ENCODE measurements around the gene RGS12. TPM values are rescaled to one million over a fixed set of nuclear protein-coding genes. Genes with fewer than 3 reads are reported as not detected.
"Not testable (repeated sequence)": the region's sequence is repeated elsewhere in the genome, so short reads cannot be mapped to it uniquely, and the experiment has no call there.

The RGS12 gene
- total and polyA plus RNA-seq, 2 experiments from 2014 or later = 9.3 to 13.2 TPM

DNA sequence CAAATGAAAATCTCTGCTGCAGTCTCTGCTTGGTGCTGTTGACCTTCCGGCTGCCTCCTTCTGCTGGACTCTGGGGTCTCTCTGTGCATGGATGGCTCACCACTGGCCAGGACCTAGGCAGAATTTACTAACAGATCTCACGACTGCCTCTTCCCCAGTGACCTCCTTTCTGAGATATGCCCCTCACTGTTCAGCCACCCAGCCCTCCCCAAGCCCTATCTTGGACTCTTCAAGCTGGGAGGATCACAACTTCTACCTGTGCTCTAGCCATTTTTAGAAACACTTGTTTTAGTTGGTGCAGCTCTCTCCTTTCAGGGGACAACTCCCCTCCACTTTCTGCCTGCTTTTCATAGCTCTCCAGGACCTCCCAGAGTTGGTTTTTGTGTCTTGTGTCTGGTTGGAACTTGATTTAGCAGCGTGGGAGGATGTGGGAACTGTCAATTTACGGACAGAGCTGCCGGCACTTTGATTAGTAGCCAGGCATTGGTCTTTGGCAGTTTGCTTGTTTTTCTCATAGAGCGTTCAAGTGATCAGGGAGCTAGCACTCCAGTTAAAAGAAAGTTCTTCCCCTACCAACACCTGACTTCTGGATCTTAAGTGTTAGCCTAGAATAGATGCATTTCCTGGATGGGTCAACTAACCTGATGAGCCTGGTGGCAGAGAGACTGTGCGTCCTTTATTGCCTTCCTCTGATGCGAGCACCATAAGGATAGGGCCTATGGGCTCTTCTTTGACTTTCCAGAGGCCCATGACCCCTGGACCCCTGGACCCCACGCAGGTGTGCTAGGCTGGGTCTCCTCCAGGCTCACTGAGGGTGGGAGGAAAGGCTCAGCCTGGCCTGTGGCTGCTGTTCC lies 6.5 kb downstream of the RGS12 start:
- Histone ChIP-seq H4K20me1 (ENCODE audit: insufficient read depth) (no peaks in the 10 kb centered on the region), H3K27ac (no peak overlapping the region), H2AFZ (no peak overlapping the region), H3K4me2 (ENCODE audit: unreplicated experiment) (no peak overlapping the region), H3K36me3 (ENCODE audit: low read depth) (no peaks in the 10 kb centered on the region), H3K9ac (no peak overlapping the region), H3F3A (ENCODE audit: insufficient read depth) (no peaks in the 10 kb centered on the region), H3K9me2 (ENCODE audit: insufficient read depth) (no peaks in the 10 kb centered on the region), H3K4me3 (no peak overlapping the region), H3K4me1 (ENCODE audit: insufficient read depth) (no peaks in the 10 kb centered on the region), H3K27me3 (replicated peaks; ENCODE audit: insufficient read depth) (no peaks in the 10 kb centered on the region), H3K79me2 (ENCODE audit: insufficient read depth) (0 out of 2 replicates have a peak, but pooled peaks cover 7% of the 10 kb centered on the region), H3K9me3 (ENCODE audit: low read depth) (no peaks in the 10 kb centered on the region)
- in situ Hi-C loops (cut with MboI) = no loop called here
- 64% methylated on average over 9 of the region's 9 CpGs for WGBS, 2 experiments (ENCODE audit: low coverage in 1 of 2, low lambda C conversion rate in 2 of 2, missing lambda C conversion rate in 2 of 2)
- DNase-seq = no peak
- TF ChIP-seq EZH2phosphoT487 (IDR thresholded peaks at IDR 0.05; ENCODE audit: insufficient read depth, low read depth) = no peak
- no peak for TF ChIP-seq EZH2 (IDR thresholded peaks at IDR 0.05; ENCODE audit: insufficient read depth, poor library complexity, severe bottlenecking)

DNA sequence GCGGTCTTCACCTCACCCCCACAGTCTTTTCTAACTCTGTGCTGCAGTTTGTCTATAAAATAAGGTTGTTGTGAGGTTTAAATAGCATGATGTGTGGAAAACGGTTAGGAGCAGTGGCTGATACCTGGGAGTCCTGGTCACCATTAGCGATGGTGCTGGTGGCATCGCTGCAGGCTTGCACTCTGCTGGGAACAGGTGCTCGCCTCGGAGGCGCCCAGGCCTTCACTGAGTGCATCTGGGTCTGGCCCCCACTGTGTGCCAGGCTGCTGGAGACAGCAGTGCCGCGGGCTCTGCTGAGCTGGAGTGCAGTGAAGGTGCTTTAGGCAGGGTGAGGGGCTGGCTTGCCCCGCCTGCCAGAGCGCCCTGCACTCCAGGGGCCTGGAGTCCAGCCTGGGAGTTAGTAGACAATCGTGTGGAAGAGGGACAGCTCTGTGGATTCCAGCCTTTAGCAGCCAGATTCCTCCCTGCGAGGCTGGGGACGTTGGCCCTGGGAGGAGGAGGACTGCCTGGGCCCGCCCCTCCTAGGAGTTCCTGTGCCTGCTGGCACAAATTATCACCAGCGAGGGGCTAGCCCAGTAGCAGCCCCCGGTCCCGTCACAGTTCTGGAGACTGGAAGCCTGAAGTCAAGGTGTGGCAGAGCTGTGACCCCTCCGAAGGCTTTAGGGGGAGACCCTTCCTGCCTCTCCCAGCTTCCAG lies 7.3 kb downstream of the RGS12 start:
- H2AFZ ChIP-seq = no peak overlapping the region
- no peaks in the 10 kb centered on the region for H3K36me3 ChIP-seq (ENCODE audit: low read depth)
- no peak overlapping the region for H3K4me3 ChIP-seq
- 88 to 90% methylated on average over 19 of the region's 19 CpGs for WGBS, 2 experiments (ENCODE audit: low coverage in 1 of 2, low lambda C conversion rate in 2 of 2, missing lambda C conversion rate in 2 of 2)
- H3K9me2 ChIP-seq (ENCODE audit: insufficient read depth) = no peaks in the 10 kb centered on the region
- peaks cover 6% of the 10 kb centered on the region; the same call in 1 of the 2 replicates for H3K4me1 ChIP-seq (ENCODE audit: insufficient read depth)
- no peaks in the 10 kb centered on the region for H3K9me3 ChIP-seq (ENCODE audit: low read depth)
- H3K9ac ChIP-seq = no peak overlapping the region
- no peaks in the 10 kb centered on the region for H3K27me3 ChIP-seq (replicated peaks; ENCODE audit: insufficient read depth)
- H3K79me2 ChIP-seq (ENCODE audit: insufficient read depth) = 0 out of 2 replicates have a peak, but pooled peaks cover 7% of the 10 kb centered on the region
- no peak overlapping the region for H3K4me2 ChIP-seq (ENCODE audit: unreplicated experiment)
- in situ Hi-C loops (cut with MboI) = no loop called here
- H3K27ac ChIP-seq = no peak overlapping the region
- H3F3A ChIP-seq (ENCODE audit: insufficient read depth) = no peaks in the 10 kb centered on the region
- no peaks in the 10 kb centered on the region for H4K20me1 ChIP-seq (ENCODE audit: insufficient read depth)
- no peak for DNase-seq
- TF ChIP-seq EZH2 (IDR thresholded peaks at IDR 0.05; ENCODE audit: insufficient read depth, poor library complexity, severe bottlenecking) (no peak), EZH2phosphoT487 (IDR thresholded peaks at IDR 0.05; ENCODE audit: insufficient read depth, low read depth) (no peak)

DNA sequence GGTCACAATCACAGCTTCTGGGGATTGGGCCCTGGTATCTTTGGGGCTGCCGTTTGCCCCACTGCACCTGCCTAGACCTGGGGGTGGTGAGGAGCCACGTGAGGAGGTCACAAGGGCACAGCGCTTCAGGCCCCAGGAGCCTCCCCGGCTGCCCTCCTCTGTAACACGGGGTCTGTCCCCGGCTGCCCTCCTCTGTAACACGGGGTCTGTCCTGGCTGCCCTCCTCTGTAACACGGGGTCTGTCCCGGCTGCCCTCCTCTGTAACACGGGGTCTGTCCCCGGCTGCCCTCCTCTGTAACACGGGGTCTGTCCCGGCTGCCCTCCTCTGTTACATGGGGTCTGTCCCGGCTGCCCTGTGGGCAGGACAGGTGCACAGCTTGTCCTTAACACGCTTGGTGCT lies 8.1 kb downstream of the RGS12 start:
- H4K20me1 ChIP-seq (ENCODE audit: insufficient read depth); DNase-seq; in situ Hi-C loops (cut with MboI); H3K9me2 ChIP-seq (ENCODE audit: insufficient read depth); H3K9ac ChIP-seq; H3K4me3 ChIP-seq; H3K27me3 ChIP-seq (replicated peaks; ENCODE audit: insufficient read depth); H3K36me3 ChIP-seq (ENCODE audit: low read depth); H2AFZ ChIP-seq; H3K9me3 ChIP-seq (ENCODE audit: low read depth); H3K27ac ChIP-seq; H3K4me2 ChIP-seq (ENCODE audit: unreplicated experiment); H3F3A ChIP-seq (ENCODE audit: insufficient read depth); H3K79me2 ChIP-seq (ENCODE audit: insufficient read depth): not testable (repeated sequence)
- 95% methylated on average over 14 to 15 of the region's 15 CpGs for WGBS, 2 experiments (ENCODE audit: low coverage in 1 of 2, low lambda C conversion rate in 2 of 2, missing lambda C conversion rate in 2 of 2)
- peaks cover 13% of the 10 kb centered on the region; the same call in 1 of the 2 replicates for H3K4me1 ChIP-seq (ENCODE audit: insufficient read depth)

DNA sequence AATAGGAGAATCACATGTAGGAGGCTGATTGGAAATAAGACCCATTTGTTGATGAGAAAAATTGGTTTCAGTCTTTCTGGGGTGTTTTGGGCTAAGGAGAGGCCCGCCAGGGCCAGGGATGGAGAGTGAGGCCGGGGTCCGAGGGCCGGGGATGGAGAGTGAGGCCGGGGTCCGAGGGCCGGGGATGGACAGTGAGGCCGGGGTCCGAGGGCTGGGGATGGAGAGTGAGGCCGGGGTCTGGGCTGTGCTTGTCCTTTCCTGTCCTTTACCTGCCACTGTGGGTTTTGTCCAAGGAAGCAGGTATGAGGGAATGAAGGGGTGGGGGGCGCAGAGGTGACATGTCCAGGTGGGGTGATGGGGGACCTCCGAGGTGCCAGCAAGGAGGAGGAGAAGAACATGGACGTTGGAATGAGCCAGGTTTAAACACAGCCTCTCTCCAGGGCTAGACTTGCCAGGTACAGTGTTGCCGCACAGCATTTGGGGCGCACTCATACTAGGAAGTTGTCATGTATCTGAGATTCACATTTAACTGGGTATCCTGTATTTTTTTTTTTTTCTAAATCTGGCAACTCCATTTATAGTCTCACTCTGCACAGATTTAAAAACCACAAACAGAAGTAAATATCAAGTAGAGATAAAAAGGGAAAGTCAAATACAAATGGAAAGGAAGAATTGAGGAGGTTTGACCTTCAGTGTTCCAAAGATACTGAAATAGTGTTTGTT lies 8.8 kb downstream of the RGS12 start:
- Histone ChIP-seq H3K27ac (no peak overlapping the region), H3K79me2 (ENCODE audit: insufficient read depth) (0 out of 2 replicates have a peak, but pooled peaks cover 4% of the 10 kb centered on the region), H3K9ac (no peak overlapping the region), H3K4me3 (no peak overlapping the region), H3F3A (ENCODE audit: insufficient read depth) (no peaks in the 10 kb centered on the region), H3K27me3 (replicated peaks; ENCODE audit: insufficient read depth) (no peaks in the 10 kb centered on the region), H4K20me1 (ENCODE audit: insufficient read depth) (no peaks in the 10 kb centered on the region), H3K4me2 (ENCODE audit: unreplicated experiment) (no peak overlapping the region), H3K9me2 (ENCODE audit: insufficient read depth) (no peaks in the 10 kb centered on the region), H2AFZ (no peak overlapping the region), H3K36me3 (ENCODE audit: low read depth) (no peaks in the 10 kb centered on the region), H3K9me3 (ENCODE audit: low read depth) (no peaks in the 10 kb centered on the region), H3K4me1 (ENCODE audit: insufficient read depth) (peaks cover 14% of the 10 kb centered on the region; the same call in 1 of the 2 replicates)
- WGBS, 2 experiments (ENCODE audit: low coverage in 1 of 2, low lambda C conversion rate in 2 of 2, missing lambda C conversion rate in 2 of 2) = 94 to 96% methylated on average over 9 to 15 of the region's 15 CpGs
- TF ChIP-seq EZH2phosphoT487 (IDR thresholded peaks at IDR 0.05; ENCODE audit: insufficient read depth, low read depth) (no peak), EZH2 (IDR thresholded peaks at IDR 0.05; ENCODE audit: insufficient read depth, poor library complexity, severe bottlenecking) (no peak)
- in situ Hi-C loops (cut with MboI) = no loop called here
- no peak for DNase-seq

Measured in GM23248 (cell line).